WERI-Rb-1 (cell line): Measurements from ENCODE around the gene HBP1.
"Not testable (repeated sequence)": the region's sequence is repeated elsewhere in the genome, so short reads cannot be mapped to it uniquely, and the experiment has no call there.

Experiments used
- DNase-seq: peaks from one replicate; pipeline ENCODE4 v3.0.0-alpha.2; 2020
- H3K27ac ChIP-seq: fragments of 250-450 bp; sonication (Bioruptor Pico); 2 replicates; pipeline ENCODE4 v1.5.1; 2020; ENCODE audit warnings: mild to moderate bottlenecking, moderate library complexity
- H3K27me3 ChIP-seq: fragments of 250-450 bp; sonication (Bioruptor Pico); 2 replicates; pipeline ENCODE4 v1.5.1; 2021; ENCODE audit warnings: mild to moderate bottlenecking, low read depth, moderate library complexity; ENCODE audit not compliant: insufficient read depth, severe bottlenecking
- H3K36me3 ChIP-seq: fragments of 250-450 bp; sonication (Bioruptor Pico); 2 replicates; pipeline ENCODE4 v1.5.1; 2020; ENCODE audit warnings: mild to moderate bottlenecking, moderate library complexity
- H3K4me3 ChIP-seq: 2 replicates; pipeline ENCODE4 v1.5.1; 2011; ENCODE audit warnings: low read depth, mild to moderate bottlenecking, control low read depth, low read length
- H3K9me3 ChIP-seq: fragments of 250-450 bp; sonication (Bioruptor Pico); 2 replicates; pipeline ENCODE4 v1.5.1; 2021; ENCODE audit warnings: mild to moderate bottlenecking, moderate library complexity; ENCODE audit not compliant: severe bottlenecking
- TF ChIP-seq, protein P1 (sequence below): IDR thresholded peaks from 2 replicates; pipeline ENCODE4 v1.5.1; 2011; ENCODE audit warnings: low read depth, mild to moderate bottlenecking, control low read depth, inconsistent platforms, low read length

The HBP1 gene

DNA sequence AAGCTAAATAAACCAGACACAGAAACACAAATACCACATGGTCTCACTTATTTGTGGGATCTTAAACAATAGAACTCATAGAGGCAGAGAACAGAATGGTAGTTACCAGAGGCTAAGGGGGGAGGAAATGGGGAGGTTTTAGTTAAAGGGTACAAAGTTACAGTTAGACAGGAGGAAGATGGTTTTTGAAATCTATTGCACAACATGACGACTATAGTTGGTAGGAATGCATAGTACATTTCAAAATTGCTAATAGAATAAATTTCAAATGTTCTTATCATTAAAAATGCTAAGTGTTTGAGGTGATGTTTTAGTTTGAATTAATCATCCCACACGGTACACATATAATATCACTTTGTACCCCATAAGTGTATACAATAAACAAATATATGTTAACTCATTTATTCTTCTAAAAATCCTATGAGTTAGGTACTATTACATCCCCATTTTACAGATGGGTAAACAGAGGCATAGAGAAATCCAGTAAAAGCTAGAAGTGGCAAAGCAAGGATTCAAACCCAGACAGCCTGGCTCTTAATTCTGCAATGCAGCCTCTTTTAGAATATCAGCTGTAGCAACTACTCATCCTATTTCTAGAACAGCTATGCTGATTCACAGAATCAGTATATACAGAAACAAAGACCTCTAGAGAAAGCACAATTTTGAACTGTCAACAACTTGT, 50.9 kb downstream of the HBP1 start:
- no peaks in the 10 kb centered on the region for H3K36me3 ChIP-seq
- no peaks in the 10 kb centered on the region for H3K27me3 ChIP-seq
- no peak for DNase-seq
- no peak overlapping the region for H3K4me3 ChIP-seq
- no peaks in the 10 kb centered on the region for H3K9me3 ChIP-seq
- TF ChIP-seq, protein P1, sequence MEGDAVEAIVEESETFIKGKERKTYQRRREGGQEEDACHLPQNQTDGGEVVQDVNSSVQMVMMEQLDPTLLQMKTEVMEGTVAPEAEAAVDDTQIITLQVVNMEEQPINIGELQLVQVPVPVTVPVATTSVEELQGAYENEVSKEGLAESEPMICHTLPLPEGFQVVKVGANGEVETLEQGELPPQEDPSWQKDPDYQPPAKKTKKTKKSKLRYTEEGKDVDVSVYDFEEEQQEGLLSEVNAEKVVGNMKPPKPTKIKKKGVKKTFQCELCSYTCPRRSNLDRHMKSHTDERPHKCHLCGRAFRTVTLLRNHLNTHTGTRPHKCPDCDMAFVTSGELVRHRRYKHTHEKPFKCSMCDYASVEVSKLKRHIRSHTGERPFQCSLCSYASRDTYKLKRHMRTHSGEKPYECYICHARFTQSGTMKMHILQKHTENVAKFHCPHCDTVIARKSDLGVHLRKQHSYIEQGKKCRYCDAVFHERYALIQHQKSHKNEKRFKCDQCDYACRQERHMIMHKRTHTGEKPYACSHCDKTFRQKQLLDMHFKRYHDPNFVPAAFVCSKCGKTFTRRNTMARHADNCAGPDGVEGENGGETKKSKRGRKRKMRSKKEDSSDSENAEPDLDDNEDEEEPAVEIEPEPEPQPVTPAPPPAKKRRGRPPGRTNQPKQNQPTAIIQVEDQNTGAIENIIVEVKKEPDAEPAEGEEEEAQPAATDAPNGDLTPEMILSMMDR = no peak
- H3K27ac ChIP-seq = no peak overlapping the region

DNA sequence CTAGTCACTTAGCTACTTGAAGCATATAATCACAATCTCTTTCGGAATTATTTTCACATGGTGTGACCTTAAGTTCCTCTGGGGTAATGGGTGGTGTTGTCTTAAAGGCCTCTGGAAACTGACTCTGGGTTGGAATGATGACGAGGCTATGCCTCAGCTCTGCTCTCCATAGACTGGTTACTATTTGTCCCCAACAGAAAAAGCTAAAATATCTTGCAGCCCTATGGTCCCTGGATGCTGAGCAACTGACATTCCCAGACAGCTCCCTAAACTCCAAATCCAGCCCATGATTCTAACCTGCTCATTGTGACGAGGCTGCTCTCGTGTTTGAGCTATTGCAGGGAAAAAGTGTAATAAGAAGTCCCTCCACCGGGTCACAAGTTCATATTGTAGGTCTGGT, 51.6 kb downstream of the HBP1 start:
- no peak for DNase-seq
- H3K27ac ChIP-seq = no peak overlapping the region
- no peaks in the 10 kb centered on the region for H3K27me3 ChIP-seq
- no peak overlapping the region for H3K4me3 ChIP-seq
- no peaks in the 10 kb centered on the region for H3K9me3 ChIP-seq
- TF ChIP-seq, protein P1 = no peak
- no peaks in the 10 kb centered on the region for H3K36me3 ChIP-seq

DNA sequence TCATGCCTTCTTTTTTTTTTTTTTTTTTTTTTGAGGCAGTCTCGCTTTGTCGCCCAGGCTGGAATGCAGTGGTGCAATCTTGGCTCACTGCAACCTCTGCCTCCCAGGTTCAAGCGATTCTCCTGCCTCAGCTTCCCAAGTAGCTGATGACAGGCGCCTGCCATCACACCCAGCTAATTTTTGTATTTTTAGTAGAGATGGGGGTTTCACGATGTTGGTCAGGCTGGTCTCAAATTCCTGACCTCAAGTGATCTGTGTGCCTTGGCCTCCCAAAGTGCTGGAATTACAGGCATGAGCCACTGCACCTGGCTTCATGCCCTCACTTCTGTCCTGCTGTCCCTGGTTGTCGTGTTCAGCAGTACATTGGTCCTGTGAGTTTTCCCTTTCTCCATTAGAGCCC, 52.0 kb downstream of the HBP1 start:
- H3K27ac ChIP-seq, H3K36me3 ChIP-seq, H3K4me3 ChIP-seq, H3K27me3 ChIP-seq, DNase-seq, H3K9me3 ChIP-seq: not testable (repeated sequence)

DNA sequence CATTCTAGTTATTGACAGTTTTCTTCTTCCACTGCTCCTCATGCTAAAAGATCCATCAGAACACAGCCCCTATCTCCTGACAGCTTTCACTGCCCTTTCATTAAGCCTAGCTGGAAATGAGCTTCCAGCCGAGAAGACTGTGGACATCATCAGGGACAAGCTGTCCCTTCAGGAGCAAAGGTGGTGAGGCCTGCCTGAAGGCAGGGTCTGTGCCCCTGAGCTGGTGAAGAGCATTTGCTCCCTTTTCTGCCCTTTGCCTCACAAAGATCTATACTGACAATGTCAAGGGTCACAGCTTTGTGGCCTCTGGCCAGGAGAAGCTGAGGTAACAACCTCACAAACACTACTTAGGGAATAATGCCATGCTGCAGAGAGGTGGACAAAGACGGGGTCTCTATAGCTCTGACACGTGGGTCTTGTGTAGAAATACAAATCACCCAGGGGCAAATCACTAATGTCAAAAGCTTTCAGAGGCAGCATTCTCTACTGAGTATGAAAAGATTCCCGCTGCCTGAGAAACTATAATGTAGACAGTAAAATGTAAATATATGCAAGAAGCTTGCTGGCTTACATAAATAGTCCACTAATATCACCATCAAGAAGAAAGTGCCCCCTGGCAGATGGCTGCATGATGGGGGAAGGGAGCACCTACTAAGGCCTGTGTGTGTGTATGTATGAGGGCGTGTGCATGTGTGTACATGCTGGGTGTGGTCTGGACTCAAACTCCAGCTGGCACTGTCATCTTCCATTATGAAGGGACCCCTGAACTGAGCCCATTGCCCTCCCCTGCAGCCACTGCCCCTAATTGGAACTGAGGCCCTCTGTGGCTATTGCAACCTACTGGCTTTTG, 55.8 kb downstream of the HBP1 start:
- TF ChIP-seq, protein P1 = no peak
- peak; percentile 12 for DNase-seq
- no peaks in the 10 kb centered on the region; the same call in 1 of the 2 replicates for H3K36me3 ChIP-seq
- no peaks in the 10 kb centered on the region for H3K9me3 ChIP-seq
- H3K27ac ChIP-seq = no peak overlapping the region
- H3K4me3 ChIP-seq = no peak overlapping the region
- H3K27me3 ChIP-seq = no peaks in the 10 kb centered on the region

DNA sequence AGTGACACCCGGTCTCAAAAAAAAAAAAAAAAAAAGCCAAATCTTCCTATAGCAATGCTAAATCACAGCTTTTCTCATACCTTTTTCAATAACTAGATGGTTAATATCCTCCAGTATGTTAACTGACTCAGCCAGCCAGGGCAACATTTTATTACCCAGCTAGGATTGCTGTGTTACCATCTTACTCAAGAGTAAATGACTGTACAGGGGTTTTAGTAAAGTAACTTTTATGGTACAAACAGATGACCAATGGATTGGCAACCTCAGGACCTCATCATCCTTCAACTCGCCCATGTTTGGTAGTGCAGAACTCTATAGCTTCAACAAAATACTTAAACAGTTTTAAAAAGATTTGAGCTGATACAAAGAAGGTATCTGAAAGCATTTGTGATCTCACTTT, 59.5 kb downstream of the HBP1 start:
- TF ChIP-seq, protein P1 = no peak
- no peak overlapping the region for H3K4me3 ChIP-seq
- no peak overlapping the region for H3K27ac ChIP-seq
- H3K27me3 ChIP-seq = no peaks in the 10 kb centered on the region
- no peaks in the 10 kb centered on the region; the same call in 1 of the 2 replicates for H3K36me3 ChIP-seq
- no peak for DNase-seq
- H3K9me3 ChIP-seq = no peaks in the 10 kb centered on the region

DNA sequence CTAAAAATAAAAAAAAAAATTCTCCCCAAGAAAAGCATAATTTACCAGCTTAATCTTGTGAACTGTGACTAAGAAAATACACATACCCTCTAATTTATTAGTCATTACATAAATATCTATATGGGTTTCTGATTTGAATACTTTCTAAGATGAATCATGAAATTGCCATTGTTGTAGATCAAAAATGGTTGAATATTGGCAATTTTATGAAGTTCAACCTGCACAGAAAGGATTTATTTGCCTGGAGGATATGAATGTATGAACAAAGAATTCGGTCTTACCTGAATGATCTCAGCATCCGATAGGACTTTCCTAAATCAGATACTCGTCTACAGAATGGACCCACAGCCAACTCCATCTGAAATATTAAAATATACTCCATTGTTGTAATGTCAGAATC, 61.5 kb downstream of the HBP1 start:
- no peak overlapping the region for H3K27ac ChIP-seq
- H3K36me3 ChIP-seq = no peaks in the 10 kb centered on the region; the same call in 1 of the 2 replicates
- no peak for DNase-seq

More for the DNA sequence above, 61.5 kb downstream of the HBP1 start:
- Histone ChIP-seq H3K9me3 (no peaks in the 10 kb centered on the region), H3K4me3 (no peak overlapping the region), H3K27me3 (no peaks in the 10 kb centered on the region)
- TF ChIP-seq, protein P1 = no peak
